LHCN-M2 (cell line): ENCODE measurements around the gene TRIM41. TPM values are rescaled to one million over a fixed set of nuclear protein-coding genes. Genes with fewer than 3 reads are reported as not detected.

Source experiments
- DNase-seq: peaks from one replicate; pipeline ENCODE4 v3.0.0-alpha.2; 2012; ENCODE audit warnings: low read depth
- total RNA-seq: library from RNA; depleted of rRNA; stranded (reverse); fragments of >200 nt; gene quantifications from 2 replicates; pipeline ENCODE4 v1.2.3, GENCODE V29; 2014

Gene TRIM41
- total RNA-seq, 1 experiment from 2014 or later = 18.8 TPM

DNA sequence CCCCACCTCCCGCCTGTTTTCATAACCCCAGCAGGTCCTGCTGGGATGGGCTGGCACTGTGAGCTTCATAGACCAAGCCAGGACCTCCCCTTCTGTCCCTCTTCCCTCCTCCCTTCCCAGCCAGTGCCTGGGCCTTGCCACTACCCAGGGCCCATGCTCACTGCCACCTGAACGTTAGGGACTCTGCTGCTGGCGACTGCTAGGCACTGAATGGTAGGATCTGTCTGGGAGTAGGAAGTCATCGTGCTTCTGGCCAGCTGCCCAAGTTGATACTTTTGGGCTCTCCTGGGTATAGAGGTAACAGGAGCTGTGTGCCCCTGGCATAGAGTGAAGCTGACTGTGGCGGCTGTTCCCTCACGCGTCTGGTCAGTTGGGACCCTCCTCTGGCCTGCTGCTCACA lies 8.4 kb downstream of the TRIM41 start:
- no peak for DNase-seq

DNA sequence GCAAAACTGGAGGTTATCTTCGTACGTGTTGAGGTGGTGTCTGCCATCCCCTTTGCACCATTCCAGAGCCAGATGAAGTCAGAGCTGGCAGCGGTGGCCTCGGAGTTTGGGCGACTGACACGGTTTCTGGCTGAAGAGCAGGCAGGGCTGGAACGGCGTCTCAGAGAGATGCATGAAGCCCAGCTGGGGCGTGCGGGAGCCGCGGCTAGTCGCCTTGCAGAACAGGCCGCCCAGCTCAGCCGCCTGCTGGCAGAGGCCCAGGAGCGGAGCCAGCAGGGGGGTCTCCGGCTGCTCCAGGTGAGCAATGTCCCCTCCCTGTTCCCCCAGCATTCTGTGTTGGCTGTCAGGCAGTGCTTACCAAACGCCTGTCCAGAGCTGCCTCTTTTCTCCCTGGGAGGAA lies 9.5 kb downstream of the TRIM41 start:
- DNase-seq = no peak

GRCh38 chr5:181233088-181233800 lies 10.2 kb downstream of the TRIM41 start:
- DNase-seq = no peak

DNA sequence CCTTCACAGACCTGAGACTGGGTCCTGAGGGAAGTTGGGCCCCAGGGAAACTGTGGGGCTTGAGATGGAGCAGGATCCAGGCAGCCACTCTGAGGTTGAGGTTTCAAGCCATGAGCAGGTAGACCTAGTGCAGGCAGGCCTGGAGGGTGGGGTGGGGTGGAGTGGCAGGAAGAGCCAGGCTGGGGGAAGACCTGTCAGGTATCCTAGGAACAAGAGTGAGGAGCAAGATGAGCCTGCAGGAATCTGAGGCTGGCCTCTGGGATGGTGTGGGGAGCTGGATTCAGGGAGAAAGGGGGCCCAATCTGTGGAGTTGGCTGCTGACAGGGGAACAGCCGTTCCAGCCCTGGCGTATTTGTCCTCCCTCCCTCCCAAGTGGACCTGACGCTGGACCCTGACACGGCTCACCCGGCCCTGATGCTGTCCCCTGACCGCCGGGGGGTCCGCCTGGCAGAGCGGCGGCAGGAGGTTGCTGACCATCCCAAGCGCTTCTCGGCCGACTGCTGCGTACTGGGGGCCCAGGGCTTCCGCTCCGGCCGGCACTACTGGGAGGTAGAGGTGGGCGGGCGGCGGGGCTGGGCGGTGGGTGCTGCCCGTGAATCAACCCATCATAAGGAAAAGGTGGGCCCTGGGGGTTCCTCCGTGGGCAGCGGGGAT lies 10.8 kb downstream of the TRIM41 start:
- DNase-seq = no peak

DNA sequence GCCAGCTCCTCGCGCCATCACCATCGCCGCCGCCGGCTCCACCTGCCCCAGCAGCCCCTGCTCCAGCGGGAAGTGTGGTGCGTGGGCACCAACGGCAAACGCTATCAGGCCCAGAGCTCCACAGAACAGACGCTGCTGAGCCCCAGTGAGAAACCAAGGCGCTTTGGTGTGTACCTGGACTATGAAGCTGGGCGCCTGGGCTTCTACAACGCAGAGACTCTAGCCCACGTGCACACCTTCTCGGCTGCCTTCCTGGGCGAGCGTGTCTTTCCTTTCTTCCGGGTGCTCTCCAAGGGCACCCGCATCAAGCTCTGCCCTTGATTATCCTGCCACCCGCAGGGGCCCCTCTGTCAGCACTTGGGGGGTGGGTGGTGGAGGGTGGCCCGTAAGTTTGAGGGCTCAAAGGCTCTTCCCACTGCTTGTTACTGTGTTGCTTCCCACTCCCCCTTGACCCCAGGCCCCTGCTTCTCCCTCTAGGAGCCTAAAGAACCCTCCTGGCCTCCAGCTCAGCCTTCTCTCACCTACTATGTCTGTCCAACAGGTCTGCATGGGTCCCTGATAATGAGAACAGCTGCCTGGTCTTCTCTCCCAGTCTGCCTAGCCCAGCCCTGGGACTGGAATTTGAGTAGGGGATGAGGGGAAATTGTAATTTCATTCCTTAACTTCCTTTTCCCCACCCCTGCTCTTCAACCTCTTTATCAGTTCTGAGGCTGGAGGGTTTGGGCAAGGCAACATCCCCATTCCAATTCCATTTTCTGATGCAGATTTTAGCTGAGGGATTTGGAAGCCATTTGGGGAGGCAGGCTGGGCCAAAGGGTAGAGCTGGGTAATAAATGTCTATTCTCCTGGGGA lies 11.6 kb downstream of the TRIM41 start:
- DNase-seq = no peak

DNA sequence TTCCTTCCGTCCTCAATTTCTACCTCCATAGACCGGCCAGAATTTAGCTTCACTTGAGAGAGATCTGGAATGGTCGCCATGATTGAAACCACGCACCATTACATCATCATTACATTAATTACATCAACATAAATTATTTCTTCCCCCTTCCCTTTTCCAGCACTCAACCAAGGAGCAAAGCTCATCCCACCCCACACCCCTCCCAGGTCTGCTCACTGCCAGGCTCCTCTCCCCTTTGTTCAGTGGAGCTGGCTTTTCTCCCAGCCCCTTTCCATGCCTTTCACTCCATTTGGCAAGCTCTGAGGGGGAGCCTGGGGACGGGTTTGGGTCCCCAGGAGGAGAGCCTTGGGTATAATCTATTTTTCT lies 12.2 kb downstream of the TRIM41 start:
- DNase-seq = no peak

GRCh38 chr5:181235689-181236366 lies 12.7 kb downstream of the TRIM41 start:
- no peak for DNase-seq

DNA sequence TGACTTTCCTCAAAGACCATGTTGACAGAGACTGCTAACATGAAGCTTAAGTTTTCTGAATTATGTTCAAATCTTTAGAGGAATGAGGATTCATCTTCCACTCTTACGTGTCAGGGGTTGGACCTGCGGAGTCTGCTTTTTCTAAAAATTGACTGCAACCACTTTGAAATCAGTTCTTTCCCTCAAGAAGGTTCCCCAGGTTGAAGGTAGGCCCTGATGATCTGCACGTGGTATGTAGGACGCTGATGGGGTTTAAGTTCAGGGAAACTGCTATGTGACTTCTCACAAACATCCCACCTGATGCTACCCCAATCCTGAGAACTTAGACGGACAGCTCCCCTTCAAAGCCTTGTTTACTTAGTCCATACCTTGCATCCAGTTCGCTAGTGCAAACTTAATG lies 13.4 kb downstream of the TRIM41 start:
- DNase-seq = no peak

- DNase-seq = no peak
Measured at GRCh38 chr5:181236954-181237641, 14.0 kb downstream of the TRIM41 start.

DNA sequence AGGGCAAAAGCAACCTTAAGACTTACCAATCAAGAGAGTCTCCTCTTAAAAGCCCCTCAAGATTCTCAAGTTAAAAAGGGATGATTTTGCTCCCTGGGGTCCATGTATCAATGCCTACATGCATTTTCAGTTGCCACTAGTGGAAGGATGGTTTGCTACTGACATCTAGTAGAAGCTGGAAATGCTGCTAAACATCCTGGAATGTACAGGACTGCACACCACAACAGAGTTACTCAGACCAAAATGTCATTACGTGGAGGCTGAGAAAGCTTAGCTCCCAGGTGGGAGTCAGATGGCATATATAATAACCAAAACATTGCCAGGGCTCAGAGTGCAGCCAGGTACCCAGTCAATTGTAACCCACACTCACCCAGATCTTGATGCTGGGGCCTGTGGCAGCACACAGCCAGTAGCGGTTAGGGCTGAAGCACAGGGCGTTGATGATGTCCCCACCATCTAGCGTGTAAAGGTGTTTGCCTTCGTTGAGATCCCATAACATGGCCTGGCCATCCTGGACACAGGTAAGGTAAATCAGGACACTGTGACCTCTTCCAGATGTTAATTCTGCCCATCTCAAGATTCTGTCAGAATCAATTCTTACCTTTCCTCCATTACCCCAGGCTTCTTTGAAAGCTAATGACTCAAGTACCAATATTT lies 14.8 kb downstream of the TRIM41 start:
- no peak for DNase-seq

- no peak for DNase-seq
Measured at GRCh38 chr5:181239062-181239663, 16.1 kb downstream of the TRIM41 start.

GRCh38 chr5:181241393-181241975 lies 18.4 kb downstream of the TRIM41 start:
- DNase-seq = peak; percentile 83

- no peak for DNase-seq
Measured at GRCh38 chr5:181242031-181242451, 19.0 kb downstream of the TRIM41 start.

DNA sequence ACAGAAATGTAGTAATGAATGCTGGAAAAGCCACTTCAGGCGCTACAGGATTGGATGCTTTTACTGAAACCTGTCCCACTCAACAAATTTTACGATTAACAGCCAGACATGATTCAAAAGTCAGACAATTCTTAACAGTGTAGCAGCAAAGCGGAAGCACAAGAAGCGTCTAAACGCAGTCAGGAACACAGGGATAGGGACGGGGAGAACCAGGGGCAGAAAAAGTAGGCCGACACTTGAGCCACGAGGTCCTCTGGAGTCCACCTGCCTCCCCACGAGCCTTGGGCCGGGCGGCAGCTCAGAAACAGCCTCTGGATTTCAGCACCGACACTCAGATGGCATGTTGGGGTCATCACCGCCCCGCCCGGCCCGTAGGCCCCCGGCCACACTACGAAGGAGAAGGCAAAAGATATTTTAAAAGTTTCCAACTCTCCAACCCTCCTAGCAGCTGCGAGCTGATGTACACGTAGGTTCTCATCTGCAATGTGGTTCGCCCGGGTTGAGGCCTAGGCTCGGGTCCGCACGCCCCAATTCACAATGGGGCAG lies 20.0 kb downstream of the TRIM41 start:
- DNase-seq = peak; percentile 19

- peak; percentile 91 for DNase-seq
Measured at GRCh38 chr5:181243564-181244343, 20.7 kb downstream of the TRIM41 start, which contains the start of gene RACK1. TSS of gene RACK1 (minus strand) at chr5:181243906. CDS start at chr5:181243800, 106 bp downstream.

- DNase-seq = no peak
Measured at GRCh38 chr5:181245427-181246275, 22.6 kb downstream of the TRIM41 start.

GRCh38 chr5:181246276-181247049 lies 23.4 kb downstream of the TRIM41 start:
- DNase-seq = peak; percentile 80
